GM18907 (cell line): ENCODE data around the gene RHAG.

Experiments
- ATAC-seq: cut with Tn5 transposase; IDR thresholded peaks from one replicate; pipeline ENCODE4 v1.9.1; 2021; ENCODE audit warnings: mild to moderate bottlenecking, moderate library complexity; ENCODE audit not compliant: unreplicated experiment

Gene RHAG

DNA sequence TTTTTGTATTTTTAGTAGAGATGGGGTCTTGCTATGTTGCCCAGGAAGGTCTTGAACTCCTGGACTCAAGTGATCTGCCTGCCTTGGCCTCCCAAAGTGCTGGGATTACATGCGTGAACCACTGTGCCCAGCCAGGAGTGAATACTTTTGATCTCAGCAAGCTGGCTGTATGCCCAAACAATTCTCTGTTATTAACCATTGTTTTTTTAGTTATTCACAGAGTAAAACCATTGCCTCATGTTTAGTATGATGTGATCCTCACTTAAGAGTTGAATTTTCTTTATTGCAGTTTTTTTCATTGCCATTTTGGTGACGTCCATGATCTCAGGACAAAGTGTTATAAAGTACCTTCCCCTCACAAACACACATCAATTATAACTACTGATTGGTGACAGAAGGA, 71.4 kb downstream of the RHAG start:
- ATAC-seq, result no peak

DNA sequence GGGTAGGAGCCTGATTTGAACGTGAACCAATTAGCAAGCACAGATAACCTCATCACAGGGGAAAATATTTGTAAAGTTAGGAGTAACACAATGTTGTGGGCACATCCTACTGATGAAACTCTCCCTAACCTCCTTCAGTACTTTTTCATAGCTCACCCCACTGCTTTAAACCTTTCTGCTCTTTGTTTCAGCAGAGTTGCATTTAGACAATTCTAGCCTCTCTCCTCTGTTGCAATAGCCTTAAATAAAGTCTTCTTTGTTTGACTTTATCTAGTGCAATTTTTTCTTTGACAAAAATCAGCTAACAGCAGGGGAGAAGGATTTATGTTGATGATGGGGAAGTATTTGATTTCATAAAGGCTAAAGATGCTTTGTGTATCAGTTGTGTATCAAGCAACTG, 72.1 kb downstream of the RHAG start:
- no peak for ATAC-seq

DNA sequence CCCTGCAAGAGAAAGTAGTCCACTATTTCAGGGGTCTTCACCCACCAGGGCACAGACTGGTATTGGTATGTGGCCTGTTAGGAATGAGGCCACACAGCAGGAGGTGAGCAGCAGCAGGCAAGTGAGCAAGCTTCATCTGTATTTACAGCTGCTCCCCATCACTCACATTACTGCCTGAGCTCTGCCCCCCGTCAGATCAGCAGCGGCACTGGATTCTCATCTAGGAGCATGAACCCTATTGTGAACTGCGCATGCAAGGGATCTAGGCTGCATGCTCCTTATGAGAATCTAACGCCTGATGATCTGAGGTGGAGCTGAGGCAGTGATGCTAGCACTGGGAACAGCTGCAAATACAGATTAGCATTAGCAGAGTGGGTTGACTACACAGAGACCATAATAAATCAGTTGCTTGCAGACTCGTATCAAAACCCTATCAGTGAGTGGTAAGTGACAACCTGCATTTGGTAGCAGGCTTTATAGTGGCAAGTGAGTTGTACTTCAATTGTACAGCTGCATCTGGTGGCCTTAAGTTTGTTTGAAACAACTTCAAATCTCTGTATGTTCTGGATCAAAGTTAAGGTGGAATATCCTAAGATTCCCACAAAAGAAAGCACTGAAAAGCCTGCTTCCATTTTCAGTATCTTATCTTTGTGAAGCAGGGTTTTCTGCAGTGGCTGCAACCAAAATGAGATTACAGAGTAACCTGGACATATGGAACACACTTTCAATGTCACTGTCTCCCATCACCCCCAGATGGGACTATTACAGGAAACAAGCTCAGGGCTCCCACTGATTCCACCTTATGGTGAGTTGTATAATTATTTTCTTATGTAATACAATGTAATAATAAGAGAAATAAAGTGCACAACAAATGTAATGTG, 73.4 kb downstream of the RHAG start:
- no peak for ATAC-seq

DNA sequence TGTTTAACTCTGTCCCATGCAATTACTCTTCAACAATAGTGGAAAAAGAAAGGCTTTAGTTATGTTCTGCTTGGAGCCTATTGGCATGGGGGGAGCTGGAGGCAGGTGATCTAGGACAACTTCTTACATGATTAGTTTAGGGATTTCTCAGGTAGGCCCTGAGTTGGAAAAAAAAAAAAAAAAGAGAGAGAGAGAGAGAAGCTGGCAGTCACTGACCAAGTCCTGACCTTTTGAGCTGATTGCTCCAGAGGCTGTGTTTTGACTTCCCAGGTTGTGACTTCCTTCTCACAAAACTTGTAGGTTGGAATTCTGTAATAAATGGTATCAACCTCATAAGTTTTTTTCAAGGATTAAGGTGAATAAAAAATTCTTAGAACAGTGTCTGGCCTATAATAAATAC, 78.4 kb downstream of the RHAG start:
- no peak for ATAC-seq

DNA sequence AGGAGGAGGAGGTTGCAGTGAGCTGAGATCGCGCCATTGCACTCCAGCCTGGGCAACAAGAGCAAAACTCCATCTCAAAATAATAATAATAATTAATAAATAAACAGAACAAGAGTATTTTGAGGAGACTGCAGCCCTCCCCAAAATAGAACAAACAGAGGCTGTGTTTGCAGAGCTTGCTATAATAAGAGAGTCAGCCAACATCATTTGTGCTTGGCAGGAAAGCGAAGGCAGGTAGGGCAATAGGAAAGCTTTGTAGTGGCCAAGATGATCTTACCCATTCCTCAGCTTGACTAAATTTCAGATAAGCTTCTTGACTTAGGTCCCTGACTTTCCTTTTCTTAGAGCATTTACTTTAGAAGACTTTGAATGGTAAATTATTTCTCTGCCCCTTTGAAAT, 79.5 kb downstream of the RHAG start:
- no peak for ATAC-seq

DNA sequence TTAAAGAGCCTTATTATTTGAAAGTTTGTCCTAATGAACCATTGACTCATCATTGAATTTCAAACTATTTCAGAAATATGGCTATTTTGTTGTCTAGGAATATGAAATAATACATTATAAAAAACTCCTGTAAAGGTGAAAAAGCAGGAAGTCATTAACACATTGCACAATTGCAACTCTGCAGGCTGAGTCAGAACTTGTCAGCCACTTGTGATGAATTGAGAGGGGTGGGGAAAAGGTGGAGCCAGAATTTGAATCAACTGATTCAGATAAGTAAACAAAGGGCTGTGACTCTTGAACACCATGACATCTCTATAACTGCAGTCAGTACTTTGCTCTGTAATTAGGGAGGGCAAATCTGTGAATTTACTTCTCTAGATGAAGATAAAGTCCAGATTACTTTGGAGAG, 80.2 kb downstream of the RHAG start:
- ATAC-seq, result no peak

DNA sequence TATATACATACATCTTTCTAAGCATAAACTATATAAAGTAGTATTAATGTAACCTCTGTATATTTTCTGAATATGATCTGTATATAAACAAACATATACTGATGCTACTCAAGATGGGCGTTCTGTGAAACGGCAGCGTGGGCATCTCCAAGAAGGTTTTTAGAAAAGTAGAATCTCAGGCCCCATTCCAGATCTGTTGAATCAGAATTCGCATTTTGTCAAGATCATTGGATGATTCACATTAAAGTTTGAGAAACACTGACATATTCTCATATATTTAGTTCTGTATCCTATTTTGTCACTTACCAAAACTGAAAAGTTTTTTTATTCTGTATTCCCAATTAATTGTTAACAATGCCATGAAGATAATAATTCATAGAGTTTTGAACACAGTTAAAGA, 80.7 kb downstream of the RHAG start:
- ATAC-seq, result no peak
